ENCODE data around the gene SLC6A8. TPM values are rescaled to one million over a fixed set of nuclear protein-coding genes. Genes with fewer than 3 reads are reported as not detected.

Gene SLC6A8
- 8.9 and 14.9 TPM in 2 replicates for total RNA-seq

GRCh38 chrX:153687121-153688039, at the start of gene SLC6A8:
Gene SLC6A8 (plus strand): TSS chrX:153687926. CDS start chrX:153688575, 649 bp downstream.

GRCh38 chrX:153646620-153647373, 40.9 kb upstream of the SLC6A8 start, which contains the start of gene DUSP9:
Gene DUSP9 (plus strand): TSS chrX:153647203. CDS start chrX:153647954, 751 bp downstream.

GRCh38 chrX:153673428-153674218, 14.1 kb upstream of the SLC6A8 start, which contains the start of gene PNCK:
Gene PNCK (minus strand): TSS chrX:153673813. CDS start chrX:153673076, 737 bp downstream.

GRCh38 chrX:153724252-153725038, 36.7 kb downstream of the SLC6A8 start, which contains the start of the genes ABCD1 and BCAP31:
Gene ABCD1 (plus strand): TSS chrX:153724856. CDS start chrX:153725267, 411 bp downstream.
Gene BCAP31 (minus strand): TSS chrX:153724387. CDS start chrX:153723244, 1,143 bp downstream.

Other genes with a start within 250 kb of the SLC6A8 start
- gene TREX2, start 241.9 kb upstream of the SLC6A8 start, total RNA-seq: 1.7 and 3.8 TPM in 2 replicates
- 13.7 and 17.0 TPM in 2 replicates for gene HAUS7, start 217.3 kb upstream of the SLC6A8 start, total RNA-seq
- gene BGN, start 192.9 kb upstream of the SLC6A8 start, total RNA-seq: 10.5 and 57.7 TPM in 2 replicates
- under 0.01 TPM in 1 of 2 replicates, not detected in the other for gene ATP2B3, start 170.3 kb upstream of the SLC6A8 start, total RNA-seq
- 25.1 and 27.8 TPM in 2 replicates for gene CCNQ, start 88.8 kb upstream of the SLC6A8 start, total RNA-seq
- gene DUSP9, start 40.7 kb upstream of the SLC6A8 start, total RNA-seq: under 0.01 TPM in 1 of 2 replicates, not detected in the other
- gene PNCK, start 14.1 kb upstream of the SLC6A8 start, total RNA-seq: 1.2 TPM in 1 of 2 replicates, not detected in the other
- gene BCAP31, start 36.5 kb downstream of the SLC6A8 start, total RNA-seq: 115 and 129 TPM in 2 replicates
- 15.7 and 26.0 TPM in 2 replicates for gene ABCD1, start 36.9 kb downstream of the SLC6A8 start, total RNA-seq
- 2.3 and 6.1 TPM in 2 replicates for gene PLXNB3, start 76.3 kb downstream of the SLC6A8 start, total RNA-seq
- 0.58 and 1.5 TPM in 2 replicates for gene SRPK3, start 93.1 kb downstream of the SLC6A8 start, total RNA-seq
- gene IDH3G, start 106.4 kb downstream of the SLC6A8 start, total RNA-seq: 62.4 and 63.3 TPM in 2 replicates
- gene SSR4, start 106.7 kb downstream of the SLC6A8 start, total RNA-seq: 55.1 and 119 TPM in 2 replicates
- 0.15 and 0.33 TPM in 2 replicates for gene PDZD4, start 142.6 kb downstream of the SLC6A8 start, total RNA-seq
- 1.2 and 1.6 TPM in 2 replicates for gene L1CAM, start 198.2 kb downstream of the SLC6A8 start, total RNA-seq
- gene AVPR2, start 216.7 kb downstream of the SLC6A8 start, total RNA-seq: not detected in 2 replicates
- gene ARHGAP4, start 238.3 kb downstream of the SLC6A8 start, total RNA-seq: 2.3 and 2.6 TPM in 2 replicates
- gene NAA10, start 247.1 kb downstream of the SLC6A8 start, total RNA-seq: 39.0 and 41.8 TPM in 2 replicates

Measured in smooth muscle cell of trachea (primary cell).